ENCODE measurements around the gene CYB561D2. TPM values are rescaled to one million over a fixed set of nuclear protein-coding genes. Genes with fewer than 3 reads are reported as not detected.

The CYB561D2 gene
- total and polyA plus RNA-seq, 4 donors: 18.2 to 50.8 (median 27.7) TPM

DNA sequence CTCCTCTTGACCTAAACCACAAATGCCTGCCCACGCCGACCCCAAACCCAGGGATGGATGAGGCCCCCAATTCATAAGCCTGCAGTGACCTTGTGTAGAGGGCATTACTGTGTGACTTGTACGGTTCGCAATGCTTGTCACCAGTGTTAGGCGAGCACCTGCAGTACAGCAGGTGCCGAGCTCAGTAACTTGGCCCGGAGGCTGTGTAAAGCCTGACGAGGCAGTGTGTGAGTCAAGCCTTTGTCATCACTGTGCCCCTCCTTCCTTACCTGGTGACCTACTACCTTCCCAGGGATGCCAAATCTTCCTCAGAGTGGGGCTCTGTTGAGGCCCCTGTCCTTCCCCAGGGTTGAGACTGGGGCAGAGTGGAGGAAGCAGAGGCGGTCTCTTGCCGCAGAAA, 45.8 kb downstream of the CYB561D2 start:
- WGBS, 2 donors: 90 to 91% methylated on average over 10 of the region's 10 CpGs
- Histone ChIP-seq H3K27me3 (ENCODE audit: control insufficient read depth in 3 of 3, insufficient read depth in 3 of 3, low read length in 2 of 3) (no peaks in the 10 kb centered on the region), H3K27ac (ENCODE audit: low read depth in 1 of 2, low read length in 1 of 2) (no peak overlapping the region), H3K9ac (ENCODE audit: insufficient read depth in 1 of 2, low read length in 2 of 2) (no peak overlapping the region), H3K4me1 (ENCODE audit: control insufficient read depth in 5 of 5, insufficient read depth in 5 of 5, low read length in 5 of 5) (peaks cover 0 to under 1% (median 0%) of the 10 kb centered on the region in 5 donors), H3K36me3 (ENCODE audit: control insufficient read depth in 4 of 4, insufficient read depth in 4 of 4, low read length in 4 of 4) (peaks cover 0 to 3% (median 0%) of the 10 kb centered on the region in 4 donors), H3K9me3 (ENCODE audit: control insufficient read depth in 4 of 4, insufficient read depth in 3 of 4, low read length in 3 of 4) (no peaks in the 10 kb centered on the region), H3K4me3 (no peak overlapping the region)
- DNase-seq: no peak
- TF ChIP-seq, protein P1, sequence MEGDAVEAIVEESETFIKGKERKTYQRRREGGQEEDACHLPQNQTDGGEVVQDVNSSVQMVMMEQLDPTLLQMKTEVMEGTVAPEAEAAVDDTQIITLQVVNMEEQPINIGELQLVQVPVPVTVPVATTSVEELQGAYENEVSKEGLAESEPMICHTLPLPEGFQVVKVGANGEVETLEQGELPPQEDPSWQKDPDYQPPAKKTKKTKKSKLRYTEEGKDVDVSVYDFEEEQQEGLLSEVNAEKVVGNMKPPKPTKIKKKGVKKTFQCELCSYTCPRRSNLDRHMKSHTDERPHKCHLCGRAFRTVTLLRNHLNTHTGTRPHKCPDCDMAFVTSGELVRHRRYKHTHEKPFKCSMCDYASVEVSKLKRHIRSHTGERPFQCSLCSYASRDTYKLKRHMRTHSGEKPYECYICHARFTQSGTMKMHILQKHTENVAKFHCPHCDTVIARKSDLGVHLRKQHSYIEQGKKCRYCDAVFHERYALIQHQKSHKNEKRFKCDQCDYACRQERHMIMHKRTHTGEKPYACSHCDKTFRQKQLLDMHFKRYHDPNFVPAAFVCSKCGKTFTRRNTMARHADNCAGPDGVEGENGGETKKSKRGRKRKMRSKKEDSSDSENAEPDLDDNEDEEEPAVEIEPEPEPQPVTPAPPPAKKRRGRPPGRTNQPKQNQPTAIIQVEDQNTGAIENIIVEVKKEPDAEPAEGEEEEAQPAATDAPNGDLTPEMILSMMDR (IDR thresholded peaks at IDR 0.05; ENCODE audit: control extremely low read depth, extremely low read depth): no peak
- no peak for ATAC-seq (ENCODE audit: insufficient read depth, low FRiP score)

- DNase-seq (no peak), ATAC-seq (ENCODE audit: insufficient read depth, low FRiP score) (no peak)
- Histone ChIP-seq H3K4me3 (no peak overlapping the region), H3K27ac (ENCODE audit: low read depth in 1 of 2, low read length in 1 of 2) (no peak overlapping the region), H3K36me3 (ENCODE audit: control insufficient read depth in 4 of 4, insufficient read depth in 4 of 4, low read length in 4 of 4) (no peaks in the 10 kb centered on the region), H3K27me3 (ENCODE audit: control insufficient read depth in 3 of 3, insufficient read depth in 3 of 3, low read length in 2 of 3) (no peaks in the 10 kb centered on the region), H3K4me1 (ENCODE audit: control insufficient read depth in 5 of 5, insufficient read depth in 5 of 5, low read length in 5 of 5) (no peaks in the 10 kb centered on the region), H3K9me3 (ENCODE audit: control insufficient read depth in 4 of 4, insufficient read depth in 3 of 4, low read length in 3 of 4) (no peaks in the 10 kb centered on the region), H3K9ac (ENCODE audit: insufficient read depth in 1 of 2, low read length in 2 of 2) (no peak overlapping the region)
- TF ChIP-seq, protein P1 (IDR thresholded peaks at IDR 0.05; ENCODE audit: control extremely low read depth, extremely low read depth): no peak
- WGBS, 2 donors: 27 to 49% methylated on average over 5 of the region's 5 CpGs
Observed at GRCh38 chr3:50401978-50402595, 51.4 kb downstream of the CYB561D2 start.

Other genes starting within 250 kb of the CYB561D2 start
- 10 to 100 TPM; 27.8 to 54.3 TPM for gene SEMA3F, start 195.5 kb upstream of the CYB561D2 start, total RNA-seq
- 10 to 100 TPM; 41.6 to 53.1 TPM for gene SEMA3F, start 195.5 kb upstream of the CYB561D2 start, polyA plus RNA-seq
- not detected for gene GNAT1, start 159.3 kb upstream of the CYB561D2 start, total RNA-seq
- under 1 TPM; 0.05 to 0.16 TPM for gene GNAT1, start 159.3 kb upstream of the CYB561D2 start, polyA plus RNA-seq
- 1 to 10 TPM in 1 of 2 donors, under 1 TPM in 1; 0.43 to 4.3 TPM for gene SLC38A3, start 145.6 kb upstream of the CYB561D2 start, total RNA-seq
- gene SLC38A3, start 145.6 kb upstream of the CYB561D2 start, polyA plus RNA-seq: under 1 TPM; 0.08 to 0.24 TPM
- gene GNAI2, start 114.7 kb upstream of the CYB561D2 start, total RNA-seq: 100 to 1,000 TPM; 224 to 332 TPM
- 100 to 1,000 TPM; 217 to 364 TPM for gene GNAI2, start 114.7 kb upstream of the CYB561D2 start, polyA plus RNA-seq
- 10 to 100 TPM; 47.9 to 95.7 TPM for gene SEMA3B, start 81.7 kb upstream of the CYB561D2 start, total RNA-seq
- gene SEMA3B, start 81.7 kb upstream of the CYB561D2 start, polyA plus RNA-seq: 10 to 100 TPM; 39.6 to 75.6 TPM
- gene LSMEM2, start 71.8 kb upstream of the CYB561D2 start, total RNA-seq: under 1 TPM in 1 of 2 donors, not detected in 1; 0.12 TPM
- under 1 TPM; 0.10 to 0.49 TPM for gene LSMEM2, start 71.8 kb upstream of the CYB561D2 start, polyA plus RNA-seq
- gene IFRD2, start 58.4 kb upstream of the CYB561D2 start, total RNA-seq: 10 to 100 TPM; 14.7 to 98.8 TPM
- 100 to 1,000 TPM in 1 of 2 donors, 10 to 100 TPM in 1; 91.4 to 107 TPM for gene IFRD2, start 58.4 kb upstream of the CYB561D2 start, polyA plus RNA-seq
- gene HYAL3, start 51.5 kb upstream of the CYB561D2 start, total RNA-seq: 1 to 10 TPM; 1.4 to 4.0 TPM
- gene HYAL3, start 51.5 kb upstream of the CYB561D2 start, polyA plus RNA-seq: 1 to 10 TPM; 2.5 to 4.9 TPM
- 10 to 100 TPM in 1 of 2 donors, 1 to 10 TPM in 1; 4.8 to 16.6 TPM for gene NAA80, start 51.5 kb upstream of the CYB561D2 start, total RNA-seq
- 10 to 100 TPM in 1 of 2 donors, 1 to 10 TPM in 1; 9.5 to 14.7 TPM for gene NAA80, start 51.5 kb upstream of the CYB561D2 start, polyA plus RNA-seq
- gene HYAL1, start 47.3 kb upstream of the CYB561D2 start, total RNA-seq: 10 to 100 TPM in 1 of 2 donors, 1 to 10 TPM in 1; 1.6 to 51.2 TPM
- gene HYAL1, start 47.3 kb upstream of the CYB561D2 start, polyA plus RNA-seq: 10 to 100 TPM; 24.6 to 27.8 TPM
- gene HYAL2, start 28.1 kb upstream of the CYB561D2 start, total RNA-seq: 100 to 1,000 TPM in 1 of 2 donors, 10 to 100 TPM in 1; 94.3 to 218 TPM
- 100 to 1,000 TPM; 193 to 208 TPM for gene HYAL2, start 28.1 kb upstream of the CYB561D2 start, polyA plus RNA-seq
- gene TUSC2, start 22.6 kb upstream of the CYB561D2 start, total RNA-seq: 10 to 100 TPM; 11.1 to 33.4 TPM
- gene TUSC2, start 22.6 kb upstream of the CYB561D2 start, polyA plus RNA-seq: 10 to 100 TPM; 27.6 to 54.5 TPM
- 10 to 100 TPM; 36.3 to 46.0 TPM for gene RASSF1, start 10.0 kb upstream of the CYB561D2 start, total RNA-seq
- 10 to 100 TPM; 38.0 to 59.0 TPM for gene RASSF1, start 10.0 kb upstream of the CYB561D2 start, polyA plus RNA-seq
- gene ZMYND10, start 5.1 kb upstream of the CYB561D2 start, total RNA-seq: 100 to 1,000 TPM in 1 of 2 donors, 10 to 100 TPM in 1; 70.8 to 117 TPM
- gene ZMYND10, start 5.1 kb upstream of the CYB561D2 start, polyA plus RNA-seq: 10 to 100 TPM; 31.4 to 54.1 TPM
- 10 to 100 TPM; 12.7 to 17.0 TPM for gene NPRL2, start 87 bp upstream of the CYB561D2 start, total RNA-seq
- gene NPRL2, start 87 bp upstream of the CYB561D2 start, polyA plus RNA-seq: 10 to 100 TPM; 17.4 to 21.9 TPM
- gene TMEM115, start 8.7 kb downstream of the CYB561D2 start, total RNA-seq: 10 to 100 TPM; 29.0 to 38.8 TPM
- 10 to 100 TPM; 32.9 to 44.8 TPM for gene TMEM115, start 8.7 kb downstream of the CYB561D2 start, polyA plus RNA-seq
- 100 to 1,000 TPM in 1 of 2 donors, 10 to 100 TPM in 1; 35.8 to 111 TPM for gene CACNA2D2, start 152.8 kb downstream of the CYB561D2 start, total RNA-seq
- gene CACNA2D2, start 152.8 kb downstream of the CYB561D2 start, polyA plus RNA-seq: 100 to 1,000 TPM in 1 of 2 donors, 10 to 100 TPM in 1; 28.2 to 102 TPM
- gene C3orf18, start 216.9 kb downstream of the CYB561D2 start, total RNA-seq: 1 to 10 TPM; 5.7 to 7.0 TPM
- 1 to 10 TPM; 2.7 to 3.2 TPM for gene C3orf18, start 216.9 kb downstream of the CYB561D2 start, polyA plus RNA-seq
- 10 to 100 TPM; 17.3 to 28.0 TPM for gene HEMK1, start 218.7 kb downstream of the CYB561D2 start, total RNA-seq
- 10 to 100 TPM; 16.0 to 20.1 TPM for gene HEMK1, start 218.7 kb downstream of the CYB561D2 start, polyA plus RNA-seq

All from lung (tissue), 12 donors.